Measurements from ENCODE around the gene C1D. TPM values are rescaled to one million over a fixed set of nuclear protein-coding genes. Genes with fewer than 3 reads are reported as not detected.
"Not testable (repeated sequence)": the region's sequence is repeated elsewhere in the genome, so short reads cannot be mapped to it uniquely, and the experiment has no call there.

Gene C1D
- polyA plus RNA-seq, 4 donors = 40.8 to 61.9 (median 52.7) TPM

GRCh38 chr2:68018727-68019126, 44.1 kb downstream of the C1D start:
- DNase-seq (ENCODE audit: low read depth in 4 of 4, low spot score in 2 of 4) = no peak

- DNase-seq (ENCODE audit: low read depth in 4 of 4, low spot score in 2 of 4) = no peak
These were observed 53.3 kb downstream of the C1D start for GRCh38 chr2:68009526-68009925.

- no peak for DNase-seq (ENCODE audit: low read depth in 4 of 4, low spot score in 2 of 4)
These were observed 62.5 kb downstream of the C1D start for GRCh38 chr2:68000170-68000825.

GRCh38 chr2:67999332-67999731, 63.5 kb downstream of the C1D start:
- DNase-seq (ENCODE audit: low read depth in 4 of 4, low spot score in 2 of 4) = no peak

- DNase-seq (ENCODE audit: low read depth in 4 of 4, low spot score in 2 of 4) = no peak
These were observed 64.9 kb downstream of the C1D start for GRCh38 chr2:67997903-67998302.

GRCh38 chr2:67997528-67997900, 65.3 kb downstream of the C1D start:
- DNase-seq (ENCODE audit: low read depth in 4 of 4, low spot score in 2 of 4) = no peak

GRCh38 chr2:67996772-67997527, 65.9 kb downstream of the C1D start:
- DNase-seq (ENCODE audit: low read depth in 4 of 4, low spot score in 2 of 4) = no peak

- no peak for DNase-seq (ENCODE audit: low read depth in 4 of 4, low spot score in 2 of 4)
These were observed 68.1 kb downstream of the C1D start for GRCh38 chr2:67994716-67995115.

- DNase-seq (ENCODE audit: low read depth in 4 of 4, low spot score in 2 of 4) = not testable (repeated sequence)
These were observed 68.7 kb downstream of the C1D start for GRCh38 chr2:67994069-67994468.

GRCh38 chr2:67993329-67993728, 69.5 kb downstream of the C1D start:
- DNase-seq (ENCODE audit: low read depth in 4 of 4, low spot score in 2 of 4) = no peak

GRCh38 chr2:67991456-67991855, 71.3 kb downstream of the C1D start:
- DNase-seq (ENCODE audit: low read depth in 4 of 4, low spot score in 2 of 4) = no peak

Other genes starting within 250 kb of the C1D start
- 10 to 100 TPM; 16.1 to 20.2 (median 16.9) TPM for gene PNO1, start 94.9 kb upstream of the C1D start, polyA plus RNA-seq (ENCODE audit: insufficient read length in 4 of 4)
- 10 to 100 TPM; 47.0 to 64.9 (median 58.2) TPM for gene PPP3R1, start 189.5 kb upstream of the C1D start, polyA plus RNA-seq (ENCODE audit: insufficient read length in 4 of 4)